HepG2 (cell line): Measurements from ENCODE around the gene RALBP1. TPM values are rescaled to one million over a fixed set of nuclear protein-coding genes. Genes with fewer than 3 reads are reported as not detected.

Source experiments
- ATAC-seq: fragments of 200-7000 bp; cut with Tn5 transposase; 3 replicates; pipeline ENCODE4 v1.9.1; 2020; ENCODE audit warnings: mild to moderate bottlenecking, moderate library complexity
- BruUV-seq: library from RNA; stranded (reverse); fragments of 400-500 nt; replicated peaks from 2 replicates; lab custom pipeline; 2021; lab: Mats Ljungman, UMichigan
- CTCF ChIA-PET: fragments of 300-600 bp; formaldehyde crosslinking; extraction: SDS; loops from one replicate; lab custom pipeline; 2021; ENCODE audit warnings: low total read pairs, inconsistent platforms, low intra/inter-chr PET ratio; lab: Yijun Ruan, JAX
- POLR2A ChIA-PET: fragments of 350-600 bp; sonication (Branson Sonifier 250); formaldehyde crosslinking; loops from one replicate; lab custom pipeline; 2020; ENCODE audit warnings: antibody characterized with exemption, inconsistent platforms; lab: Yijun Ruan, JAX
- DNase-seq: peaks from one replicate; pipeline ENCODE4 v3.0.0-alpha.2; 2015; ENCODE audit warnings: low spot score
- FAIRE-seq: peaks from 3 replicates; lab custom pipeline; 2011; peaks lifted over from hg19 to GRCh38; lab: Jason Lieb, UNC
- H2AFZ ChIP-seq: one replicate; pipeline ENCODE4 v1.6.1; 2011; ENCODE audit warnings: low read length, inconsistent platforms
- H3K27ac ChIP-seq: fragments of 300-600 bp; 3 replicates; pipeline ENCODE4 v1.8.0; 2011; ENCODE audit warnings: mixed run types, mild to moderate bottlenecking, mixed read lengths, low read length, inconsistent platforms; ENCODE audit not compliant: insufficient read depth; ENCODE audit errors: extremely low read length
- H3K27me3 ChIP-seq, 2 experiments: fragments of 200-600 bp in 1 of 2; 2 replicates in 1 of 2; 3 replicates in 1 of 2; pipeline versions ENCODE4 v1.6.0 to v1.8.0; 2011; ENCODE audit warnings: low read length in 2 of 2, mild to moderate bottlenecking in 2 of 2, moderate library complexity in 2 of 2, inconsistent platforms in 1 of 2; ENCODE audit not compliant: insufficient read depth in 2 of 2, control insufficient read depth in 1 of 2
- H3K36me3 ChIP-seq, 2 experiments: fragments of 200-600 bp in 1 of 2; replicated peaks in 1 of 2; 2 replicates in 1 of 2; 3 replicates in 1 of 2; pipeline versions ENCODE4 v1.5.1 to v1.8.0; 2011; ENCODE audit warnings: low read length in 2 of 2, inconsistent platforms in 1 of 2; ENCODE audit not compliant: insufficient read depth in 2 of 2, control insufficient read depth in 1 of 2
- H3K4me1 ChIP-seq: 2 replicates; pipeline ENCODE4 v1.5.1; 2012; ENCODE audit warnings: low read length, inconsistent platforms; ENCODE audit not compliant: insufficient read depth
- H3K4me2 ChIP-seq: 2 replicates; pipeline ENCODE4 v1.6.0; 2011; ENCODE audit warnings: low read depth, low read length, inconsistent platforms
- H3K4me3 ChIP-seq, 3 experiments: fragments of 200-600 bp in 1 of 3; sonication (generic), shearing (Covaris generic) in 1 of 3; replicated peaks in 1 of 3; 2 replicates each; pipeline ENCODE4 v1.5.1; 2011 to 2016; ENCODE audit warnings: low read length in 3 of 3, inconsistent platforms in 2 of 3, low read depth in 2 of 3, mild to moderate bottlenecking in 2 of 3, control low read depth in 1 of 3, mixed read lengths in 1 of 3; ENCODE audit not compliant: insufficient read depth in 1 of 3
- H3K79me2 ChIP-seq: one replicate; pipeline ENCODE4 v1.6.1; 2011; ENCODE audit warnings: low read length, inconsistent platforms; ENCODE audit not compliant: insufficient read depth
- H3K9ac ChIP-seq: 2 replicates; pipeline ENCODE4 v1.6.0; 2011; ENCODE audit warnings: mild to moderate bottlenecking, low read depth, low read length, inconsistent platforms; ENCODE audit not compliant: insufficient read depth
- H3K9me3 ChIP-seq: 2 replicates; pipeline ENCODE4 v1.5.1; 2012; ENCODE audit warnings: mild to moderate bottlenecking, low read length
- H4K20me1 ChIP-seq: 2 replicates; pipeline ENCODE4 v1.6.0; 2011; ENCODE audit warnings: inconsistent platforms, mild to moderate bottlenecking, low read length, moderate library complexity; ENCODE audit not compliant: insufficient read depth
- KDM2A ChIP-seq: sonication (generic); formaldehyde crosslinking; IDR thresholded peaks from 2 replicates; pipeline ENCODE4 v1.4.0; 2020; ENCODE audit warnings: low read depth, missing genetic modification reagents, borderline replicate concordance
- MAFF ChIP-seq: IDR thresholded peaks from 2 replicates; pipeline ENCODE4 v1.6.1; 2011; ENCODE audit warnings: low read depth, low read length, improper control_type of control experiment
- MAFK ChIP-seq, 2 experiments: IDR thresholded peaks in 1 of 2; conservative IDR thresholded peaks in 1 of 2; 2 replicates each; pipeline ENCODE4 v1.6.1; 2011; ENCODE audit warnings: improper control_type of control experiment in 2 of 2, low read length in 2 of 2
- RAD51 ChIP-seq: fragments of 450-650 bp; IDR thresholded peaks from 2 replicates; pipeline ENCODE4 v1.6.1; 2016; ENCODE audit warnings: borderline replicate concordance
- ZNF318 ChIP-seq: sonication (generic); formaldehyde crosslinking; IDR thresholded peaks from 2 replicates; pipeline ENCODE4 v1.4.0; 2020; ENCODE audit warnings: mild to moderate bottlenecking, missing genetic modification reagents
- WGBS: methylation state at CpG from one replicate; pipeline ENCODE4 v1.1.6; 2017; ENCODE audit warnings: low lambda C conversion rate; 5-methylcytosine and 5-hydroxymethylcytosine counted together
- in situ Hi-C: cut with HindIII; loops from 2 replicates; pipeline ENCODE4 v1.10.0; 2017; ENCODE audit warnings: low pct_unique_long_range_greater_than_20kb; ENCODE audit not compliant: extremely low pct_ligation_motif_present
- intact Hi-C: fragments of 100-400 bp; cut with micrococcal nuclease; formaldehyde crosslinking; loops from one replicate; pipeline ENCODE4 v1.10.0; 2022; ENCODE audit not compliant: unreplicated experiment
- polyA plus RNA-seq, 8 experiments: library from polyadenylated mRNA; depleted of rRNA in 3 of 8; stranded (reverse) in 7 of 8; unstranded in 1 of 8; fragments of >200 nt; fragmentation: Illumina TruSeq in 4 of 8; extraction: Trizol in 4 of 8; gene quantifications; 2 replicates each; pipeline versions ENCODE4 v1.2.1 to v1.2.3, GENCODE V29; 2011 to 2016; ENCODE audit warnings: low read depth in 4 of 8, missing spikeins in 1 of 8, mixed read lengths in 1 of 8; ENCODE audit not compliant: insufficient read depth in 1 of 8
- total RNA-seq, 5 experiments: library from RNA; depleted of rRNA; stranded (reverse); fragments of >200 nt; fragmentation: Illumina TruSeq; extraction: Trizol; gene quantifications; 2 replicates each; pipeline ENCODE4 v1.2.3, GENCODE V29; 2016; ENCODE audit warnings: low read depth in 1 of 5

RALBP1 gene
- total and polyA plus RNA-seq, 2 of the 13 experiments (the other 11 are each of a cell fraction or from before 2014, with no cell fraction given), result 24.5 to 33.1 TPM

- Histone ChIP-seq H3K9ac (no peak overlapping the region), H3K27ac (no peak overlapping the region), H3K9me3 (no peaks in the 10 kb centered on the region), H3K27me3 (no peaks in the 10 kb centered on the region), H3K4me2 (no peak overlapping the region), H3K4me1 (no peaks in the 10 kb centered on the region; the same call in 1 of the 2 replicates), H3K4me3 (no peak overlapping the region), H3K36me3 (peaks cover 10 to 63% of the 10 kb centered on the region in 2 experiments), H4K20me1 (no peaks in the 10 kb centered on the region), H2AFZ (no peak overlapping the region), H3K79me2 (no peaks in the 10 kb centered on the region)
- ChIA-PET CTCF (no interaction called here), POLR2A (no interaction called here)
- no peak for TF ChIP-seq RAD51
- no peak for TF ChIP-seq ZNF318 (CRISPR knock-in tag)
- TF ChIP-seq MAFF, result 0 out of 2 replicates have a peak, but pooled peaks have one; percentile 2
- TF ChIP-seq KDM2A (CRISPR knock-in tag), result no peak
- TF ChIP-seq MAFK (conservative IDR thresholded peaks at IDR 0.05 in 1 of 2, IDR thresholded peaks at IDR 0.05 in 1 of 2; ENCODE audit: low read length in 2 of 2), result peak; percentile 21 to 26; a peak in 1 of 4 replicates
- ATAC-seq (no peak), DNase-seq (no peak), FAIRE-seq (no peak)
- 94% methylated on average over 2 of the region's 2 CpGs for WGBS
- BruUV-seq, result no TSS peak
- intact Hi-C loops (no loop called here), in situ Hi-C loops (no loop called here)
Measured at GRCh38 chr18:9565407-9565806, 90.1 kb downstream of the RALBP1 start.
